Muscle of arm (tissue), 12 donors: ENCODE data around the gene R3HCC1L. TPM values are rescaled to one million over a fixed set of nuclear protein-coding genes. Genes with fewer than 3 reads are reported as not detected.
"Not testable (repeated sequence)": the region's sequence is repeated elsewhere in the genome, so short reads cannot be mapped to it uniquely, and the experiment has no call there.

Experiments
- DNase-seq: peaks from one replicate; pipeline ENCODE4 v3.0.0-alpha.2; 2013
- polyA plus RNA-seq, 12 donors: library from polyadenylated mRNA; unstranded; fragments of 120-200 nt; gene quantifications; one replicate each; pipeline ENCODE4 v1.2.1, GENCODE V29; 2013; ENCODE audit not compliant: insufficient read length in 12 of 12

R3HCC1L gene
- polyA plus RNA-seq, 12 donors, result 11.5 to 24.8 (median 12.8) TPM; not detected in 1

GRCh38 chr10:98170249-98171117, 36.0 kb downstream of the R3HCC1L start:
- DNase-seq, result peak; percentile 39

DNA sequence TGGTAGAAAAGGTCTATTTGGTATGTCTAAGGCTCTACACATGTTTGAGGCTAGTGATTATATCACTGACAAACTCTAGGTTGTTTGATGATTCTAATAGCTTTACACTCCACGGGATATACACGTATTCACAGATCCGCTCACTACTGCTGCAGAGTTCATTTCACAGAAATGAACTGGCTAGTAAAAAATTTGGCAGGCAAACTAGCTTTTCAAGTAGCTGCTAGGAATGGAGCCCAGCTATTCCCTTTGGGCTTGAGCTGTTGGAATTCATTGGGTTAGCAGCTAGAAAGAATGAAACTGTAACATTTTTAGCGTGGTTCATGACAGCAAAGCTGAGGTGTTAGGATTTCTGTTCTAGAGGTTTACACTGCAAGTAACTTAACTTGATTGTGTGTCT, 37.6 kb downstream of the R3HCC1L start:
- peak; percentile 86 for DNase-seq

DNA sequence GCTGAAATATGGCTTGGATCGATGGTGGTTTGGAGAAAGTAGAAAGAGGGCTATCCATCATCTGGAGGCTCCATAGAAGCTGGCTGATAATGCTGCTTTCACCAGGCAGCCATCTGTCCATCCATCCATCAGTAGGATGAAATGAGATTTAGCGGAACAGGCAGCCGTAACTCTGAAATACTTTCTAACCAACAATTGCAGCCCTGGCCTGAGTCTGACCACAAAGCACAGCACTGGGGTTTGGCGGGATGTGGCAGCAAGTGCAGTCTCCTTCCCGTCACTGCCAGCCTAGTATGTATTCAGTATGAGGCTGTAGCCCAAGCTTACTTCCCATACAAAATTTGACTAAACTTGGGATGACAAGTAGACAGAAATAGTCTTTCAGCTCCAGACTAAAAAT, 38.0 kb downstream of the R3HCC1L start:
- DNase-seq, result no peak

- no peak for DNase-seq
Observed at GRCh38 chr10:98173260-98173659, 38.8 kb downstream of the R3HCC1L start.

- DNase-seq, result not testable (repeated sequence)
Observed at GRCh38 chr10:98182351-98182915, 48.0 kb downstream of the R3HCC1L start.

DNA sequence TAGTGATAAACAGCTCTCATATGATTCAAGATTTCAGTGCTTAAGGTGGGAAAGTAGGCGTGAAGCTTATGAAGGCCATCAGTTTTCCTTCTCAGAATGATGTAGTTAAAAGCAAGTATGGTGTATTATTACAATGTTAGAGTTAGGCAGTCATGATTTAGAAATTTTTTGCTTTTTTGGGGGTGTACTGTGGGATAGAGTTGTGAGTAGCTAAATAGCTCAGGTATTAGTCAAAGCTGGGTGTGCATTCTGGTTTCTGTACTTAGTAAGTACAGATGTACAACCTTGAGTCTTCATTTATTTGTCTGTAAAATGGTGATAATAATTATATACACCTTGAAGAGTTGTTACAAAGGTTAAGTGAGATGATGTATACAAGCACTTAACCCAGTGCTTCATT, 52.2 kb downstream of the R3HCC1L start:
- no peak for DNase-seq

GRCh38 chr10:98190773-98191172, 56.3 kb downstream of the R3HCC1L start:
- DNase-seq, result not testable (repeated sequence)

DNA sequence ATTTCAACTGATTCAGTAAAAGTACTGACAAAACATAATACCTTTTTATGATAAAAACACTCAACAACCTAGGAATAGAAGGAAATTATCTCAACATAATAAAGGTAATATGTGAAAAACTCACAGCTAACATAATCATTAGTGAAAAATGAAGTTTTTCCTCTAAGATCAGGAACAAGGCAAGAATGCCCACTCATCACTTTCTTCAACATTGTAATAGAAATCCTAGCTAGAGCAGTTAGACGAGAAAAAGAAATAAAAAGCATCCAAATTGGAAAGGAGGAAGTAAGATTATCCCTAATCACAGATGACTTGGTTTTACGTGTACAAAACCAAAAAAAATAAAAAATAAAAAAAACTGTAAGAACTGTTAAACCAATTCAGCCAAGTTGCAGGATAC, 58.6 kb downstream of the R3HCC1L start:
- DNase-seq, result no peak

- no peak for DNase-seq
Observed at GRCh38 chr10:98194633-98195032, 60.2 kb downstream of the R3HCC1L start.

GRCh38 chr10:98195120-98195519, 60.7 kb downstream of the R3HCC1L start:
- DNase-seq, result no peak

GRCh38 chr10:98196985-98197384, 62.5 kb downstream of the R3HCC1L start:
- no peak for DNase-seq

GRCh38 chr10:98201760-98202159, 67.3 kb downstream of the R3HCC1L start:
- DNase-seq, result no peak

GRCh38 chr10:98202378-98202777, 67.9 kb downstream of the R3HCC1L start:
- no peak for DNase-seq

- DNase-seq, result no peak
Observed at GRCh38 chr10:98205351-98205750, 70.9 kb downstream of the R3HCC1L start.

DNA sequence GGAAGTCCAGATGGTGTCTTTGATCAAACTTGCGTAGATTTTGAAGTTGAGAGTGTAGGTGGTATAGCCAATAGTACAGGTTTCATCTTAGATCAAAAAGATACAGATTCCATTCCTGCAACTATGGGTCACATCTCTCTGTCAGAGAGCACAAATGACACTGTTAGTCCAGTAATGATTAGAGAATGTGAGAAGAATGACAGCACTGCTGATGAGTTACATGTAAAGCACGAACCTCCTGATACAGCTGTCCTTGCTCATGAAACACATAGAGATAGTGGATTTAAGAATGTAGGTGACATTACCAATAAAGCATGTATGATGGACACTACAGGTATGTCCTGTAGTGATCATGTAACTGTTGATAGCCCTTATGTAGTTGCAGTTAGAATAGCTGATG, 74.5 kb downstream of the R3HCC1L start:
- no peak for DNase-seq

- no peak for DNase-seq
Observed at GRCh38 chr10:98209441-98209840, 75.0 kb downstream of the R3HCC1L start.

- no peak for DNase-seq
Observed at GRCh38 chr10:98212196-98212595, 77.7 kb downstream of the R3HCC1L start.

DNA sequence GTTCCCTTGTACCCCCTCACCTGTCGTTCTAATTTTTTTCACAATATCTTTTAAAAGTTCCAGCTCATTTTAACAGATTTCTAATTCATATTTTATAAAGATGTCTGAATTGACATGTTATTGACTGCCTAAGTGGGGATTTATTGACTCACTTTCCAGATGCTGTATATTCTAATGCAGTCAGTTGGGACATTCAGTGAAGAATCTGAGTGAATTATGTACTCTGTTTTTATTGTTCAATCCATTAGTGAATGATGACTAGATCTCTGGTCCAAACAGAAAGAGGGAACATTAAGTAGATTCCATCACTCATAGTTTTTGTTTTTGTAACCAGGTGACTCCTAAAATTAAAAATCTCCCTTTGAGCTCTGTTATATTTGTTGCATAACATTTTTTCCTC, 79.3 kb downstream of the R3HCC1L start:
- no peak for DNase-seq

- DNase-seq, result no peak
Observed at GRCh38 chr10:98215373-98215772, 80.9 kb downstream of the R3HCC1L start.

GRCh38 chr10:98217801-98218200, 83.3 kb downstream of the R3HCC1L start:
- no peak for DNase-seq

- DNase-seq, result no peak
Observed at GRCh38 chr10:98223874-98224273, 89.4 kb downstream of the R3HCC1L start.

- no peak for DNase-seq
Observed at GRCh38 chr10:98224509-98224908, 90.1 kb downstream of the R3HCC1L start.

GRCh38 chr10:98224996-98225395, 90.5 kb downstream of the R3HCC1L start:
- DNase-seq, result no peak
